ENCODE data around the gene MRPS6. TPM values are rescaled to one million over a fixed set of nuclear protein-coding genes. Genes with fewer than 3 reads are reported as not detected.

The MRPS6 gene
- total RNA-seq, 1 donor from 2014 or later = 139 TPM

- Mint-ChIP-seq H3K4me3 (no peak overlapping the region), H3K27me3 (ENCODE audit: insufficient read depth) (no peaks in the 10 kb centered on the region), H3K9me3 (no peaks in the 10 kb centered on the region), H3K27ac (no peak overlapping the region), H3K4me1 (ENCODE audit: low read depth) (peaks cover 45% of the 10 kb centered on the region), H3K36me3 (ENCODE audit: low read depth) (peaks cover 55% of the 10 kb centered on the region)
- intact Hi-C loops (cut with micrococcal nuclease) = no loop called here
- no peak for DNase-seq (ENCODE audit: low spot score)
Observed at GRCh38 chr21:34113842-34114241, 40.5 kb downstream of the MRPS6 start.

- Mint-ChIP-seq H3K9me3 (no peaks in the 10 kb centered on the region), H3K27me3 (ENCODE audit: insufficient read depth) (no peaks in the 10 kb centered on the region), H3K4me3 (no peak overlapping the region), H3K27ac (no peak overlapping the region), H3K4me1 (ENCODE audit: low read depth) (peaks cover 40% of the 10 kb centered on the region), H3K36me3 (ENCODE audit: low read depth) (peaks cover 57% of the 10 kb centered on the region)
- intact Hi-C loops (cut with micrococcal nuclease) = no loop called here
- DNase-seq (ENCODE audit: low spot score) = no peak
Observed at GRCh38 chr21:34115160-34115559, 41.8 kb downstream of the MRPS6 start.

GRCh38 chr21:34116569-34116968 is 43.2 kb downstream of the MRPS6 start:
- Mint-ChIP-seq H3K4me1 (ENCODE audit: low read depth) (peaks cover 39% of the 10 kb centered on the region), H3K27ac (no peak overlapping the region), H3K9me3 (no peaks in the 10 kb centered on the region), H3K27me3 (ENCODE audit: insufficient read depth) (no peaks in the 10 kb centered on the region), H3K36me3 (ENCODE audit: low read depth) (peaks cover 56% of the 10 kb centered on the region), H3K4me3 (no peak overlapping the region)
- intact Hi-C loops (cut with micrococcal nuclease) = no loop called here
- DNase-seq (ENCODE audit: low spot score) = no peak

GRCh38 chr21:34120867-34121266 is 47.5 kb downstream of the MRPS6 start:
- no peaks in the 10 kb centered on the region for H3K27me3 Mint-ChIP-seq (ENCODE audit: insufficient read depth)
- intact Hi-C loops (cut with micrococcal nuclease) = no loop called here
- peaks cover 9% of the 10 kb centered on the region for H3K9me3 Mint-ChIP-seq
- H3K4me1 Mint-ChIP-seq (ENCODE audit: low read depth) = peaks cover 16% of the 10 kb centered on the region
- H3K27ac Mint-ChIP-seq = no peak overlapping the region
- H3K4me3 Mint-ChIP-seq = no peak overlapping the region
- H3K36me3 Mint-ChIP-seq (ENCODE audit: low read depth) = peaks cover 58% of the 10 kb centered on the region
- no peak for DNase-seq (ENCODE audit: low spot score)

GRCh38 chr21:34122047-34122446 is 48.7 kb downstream of the MRPS6 start:
- Mint-ChIP-seq H3K4me1 (ENCODE audit: low read depth) (peaks cover 19% of the 10 kb centered on the region), H3K27ac (no peak overlapping the region), H3K36me3 (ENCODE audit: low read depth) (peaks cover 58% of the 10 kb centered on the region)

GRCh38 chr21:34123609-34124008 is 50.2 kb downstream of the MRPS6 start:
- peaks cover 28% of the 10 kb centered on the region for H3K4me1 Mint-ChIP-seq (ENCODE audit: low read depth)
- H3K27me3 Mint-ChIP-seq (ENCODE audit: insufficient read depth) = no peaks in the 10 kb centered on the region
- H3K27ac Mint-ChIP-seq = no peak overlapping the region
- peaks cover 55% of the 10 kb centered on the region for H3K36me3 Mint-ChIP-seq (ENCODE audit: low read depth)
- intact Hi-C loops (cut with micrococcal nuclease) = no loop called here
- H3K4me3 Mint-ChIP-seq = no peak overlapping the region
- no peak for DNase-seq (ENCODE audit: low spot score)
- peaks cover 9% of the 10 kb centered on the region for H3K9me3 Mint-ChIP-seq

More at GRCh38 chr21:34122047-34122446, 48.7 kb downstream of the MRPS6 start:
- intact Hi-C loops (cut with micrococcal nuclease) = no loop called here
- H3K9me3 Mint-ChIP-seq = peaks cover 9% of the 10 kb centered on the region
- H3K4me3 Mint-ChIP-seq = no peak overlapping the region
- H3K27me3 Mint-ChIP-seq (ENCODE audit: insufficient read depth) = no peaks in the 10 kb centered on the region
- no peak for DNase-seq (ENCODE audit: low spot score)

- peak; percentile 38 for DNase-seq (ENCODE audit: low spot score)
- intact Hi-C loops (cut with micrococcal nuclease) = loop anchor here (5.0 kb wide), 2 partner anchors 34 to 104 kb away; no protein-coding TSS in a partner anchor
- Mint-ChIP-seq H3K9me3 (peaks cover 9% of the 10 kb centered on the region), H3K27me3 (ENCODE audit: insufficient read depth) (no peaks in the 10 kb centered on the region), H3K4me1 (ENCODE audit: low read depth) (peaks cover 50% of the 10 kb centered on the region), H3K4me3 (no peak overlapping the region), H3K36me3 (ENCODE audit: low read depth) (peaks cover 57% of the 10 kb centered on the region), H3K27ac (peak overlapping the region; percentile 57)
Observed at GRCh38 chr21:34126269-34126668, 52.9 kb downstream of the MRPS6 start.

GRCh38 chr21:34126691-34127090 is 53.3 kb downstream of the MRPS6 start:
- Mint-ChIP-seq H3K27ac (no peak overlapping the region), H3K9me3 (peaks cover 9% of the 10 kb centered on the region), H3K4me3 (no peak overlapping the region), H3K4me1 (ENCODE audit: low read depth) (peaks cover 54% of the 10 kb centered on the region), H3K27me3 (ENCODE audit: insufficient read depth) (no peaks in the 10 kb centered on the region), H3K36me3 (ENCODE audit: low read depth) (peaks cover 56% of the 10 kb centered on the region)
- DNase-seq (ENCODE audit: low spot score) = no peak
- intact Hi-C loops (cut with micrococcal nuclease) = loop anchor here (5.0 kb wide), 2 partner anchors 34 to 104 kb away; no protein-coding TSS in a partner anchor

- H3K27ac Mint-ChIP-seq = peak overlapping the region; percentile 69
- no peak for DNase-seq (ENCODE audit: low spot score)
- peaks cover 69% of the 10 kb centered on the region for H3K4me1 Mint-ChIP-seq (ENCODE audit: low read depth)
- intact Hi-C loops (cut with micrococcal nuclease) = loop anchor here (2.0 to 5.0 kb wide), 5 partner anchors 27 to 203 kb away; no protein-coding TSS in a partner anchor
- H3K9me3 Mint-ChIP-seq = peaks cover 9% of the 10 kb centered on the region
- no peak overlapping the region for H3K4me3 Mint-ChIP-seq
- H3K36me3 Mint-ChIP-seq (ENCODE audit: low read depth) = peaks cover 62% of the 10 kb centered on the region
- no peaks in the 10 kb centered on the region for H3K27me3 Mint-ChIP-seq (ENCODE audit: insufficient read depth)
Observed at GRCh38 chr21:34128124-34128523, 54.7 kb downstream of the MRPS6 start.

- Mint-ChIP-seq H3K36me3 (ENCODE audit: low read depth) (peaks cover 63% of the 10 kb centered on the region), H3K9me3 (peaks cover 11% of the 10 kb centered on the region), H3K27me3 (ENCODE audit: insufficient read depth) (no peaks in the 10 kb centered on the region), H3K27ac (peak overlapping the region; percentile 97), H3K4me3 (peak overlapping the region; percentile 64), H3K4me1 (ENCODE audit: low read depth) (peaks cover 74% of the 10 kb centered on the region)
- intact Hi-C loops (cut with micrococcal nuclease) = loop anchor here (1.0 to 5.0 kb wide), 10 partner anchors 26 to 220 kb away; no protein-coding TSS in a partner anchor
- no peak for DNase-seq (ENCODE audit: low spot score)
Observed at GRCh38 chr21:34128674-34129038, 55.3 kb downstream of the MRPS6 start.

- no peaks in the 10 kb centered on the region for H3K27me3 Mint-ChIP-seq (ENCODE audit: insufficient read depth)
- H3K4me1 Mint-ChIP-seq (ENCODE audit: low read depth) = peaks cover 79% of the 10 kb centered on the region
- peak; percentile 72 for DNase-seq (ENCODE audit: low spot score)
- H3K27ac Mint-ChIP-seq = peak overlapping the region; percentile 97
- peaks cover 60% of the 10 kb centered on the region for H3K36me3 Mint-ChIP-seq (ENCODE audit: low read depth)
- peaks cover 10% of the 10 kb centered on the region for H3K9me3 Mint-ChIP-seq
- H3K4me3 Mint-ChIP-seq = peak overlapping the region; percentile 64
- intact Hi-C loops (cut with micrococcal nuclease) = loop anchor here (1.0 to 5.0 kb wide), 10 partner anchors 26 to 219 kb away; no protein-coding TSS in a partner anchor
Observed at GRCh38 chr21:34129039-34129891, 55.9 kb downstream of the MRPS6 start.

- Mint-ChIP-seq H3K27me3 (ENCODE audit: insufficient read depth) (no peaks in the 10 kb centered on the region), H3K4me3 (peak overlapping the region; percentile 69), H3K4me1 (ENCODE audit: low read depth) (peaks cover 87% of the 10 kb centered on the region), H3K36me3 (ENCODE audit: low read depth) (peaks cover 61% of the 10 kb centered on the region), H3K27ac (peak overlapping the region; percentile 97), H3K9me3 (peaks cover 5% of the 10 kb centered on the region)
- intact Hi-C loops (cut with micrococcal nuclease) = loop anchor here (1.0 to 5.0 kb wide), 10 partner anchors 25 to 218 kb away; no protein-coding TSS in a partner anchor
- no peak for DNase-seq (ENCODE audit: low spot score)
Observed at GRCh38 chr21:34129901-34130715, 56.7 kb downstream of the MRPS6 start.

- H3K27me3 Mint-ChIP-seq (ENCODE audit: insufficient read depth) = no peaks in the 10 kb centered on the region
- H3K4me1 Mint-ChIP-seq (ENCODE audit: low read depth) = peaks cover 92% of the 10 kb centered on the region
- no peak for DNase-seq (ENCODE audit: low spot score)
- intact Hi-C loops (cut with micrococcal nuclease) = no loop called here
- H3K27ac Mint-ChIP-seq = peak overlapping the region; percentile 97
- H3K36me3 Mint-ChIP-seq (ENCODE audit: low read depth) = peaks cover 59% of the 10 kb centered on the region
- peaks cover 5% of the 10 kb centered on the region for H3K9me3 Mint-ChIP-seq
- peak overlapping the region; percentile 69 for H3K4me3 Mint-ChIP-seq
Observed at GRCh38 chr21:34130716-34130985, 57.3 kb downstream of the MRPS6 start.

Measured in activated T-helper 1 cell treated with anti-CD3 and anti-CD28 coated beads, Interleukin-12 subunit alpha, Interleukin-12 subunit beta, Interleukin-2, Interleukin-4 antibody, amounts not matched to agents 30 ng/mL and 10 ng/mL and 1 ng/mL, durations not matched to agents 14 hours and 24 hours and 36 hours (primary cell).